ENCODE data around the gene FNIP2.

DNA sequence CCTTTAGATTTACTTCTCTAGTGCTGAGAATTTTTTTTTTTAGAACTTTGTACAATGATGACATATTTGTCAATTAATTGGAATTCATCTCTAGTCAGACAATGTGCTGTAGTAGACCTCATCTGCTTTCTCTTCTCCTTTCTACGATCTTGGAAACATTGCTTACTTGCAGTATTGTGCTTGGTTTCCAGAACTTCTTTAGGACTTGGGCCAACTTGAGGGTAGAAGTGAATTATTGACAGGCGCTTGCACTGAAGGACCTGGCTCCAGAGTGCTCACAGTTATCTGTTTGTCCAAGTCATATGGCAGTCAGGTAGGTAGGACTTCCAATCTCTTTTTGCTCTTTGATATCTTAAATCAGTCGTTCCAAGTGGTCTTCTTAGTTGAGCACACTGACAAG, 39.6 kb downstream of the FNIP2 start:
- TF ChIP-seq, protein P1, sequence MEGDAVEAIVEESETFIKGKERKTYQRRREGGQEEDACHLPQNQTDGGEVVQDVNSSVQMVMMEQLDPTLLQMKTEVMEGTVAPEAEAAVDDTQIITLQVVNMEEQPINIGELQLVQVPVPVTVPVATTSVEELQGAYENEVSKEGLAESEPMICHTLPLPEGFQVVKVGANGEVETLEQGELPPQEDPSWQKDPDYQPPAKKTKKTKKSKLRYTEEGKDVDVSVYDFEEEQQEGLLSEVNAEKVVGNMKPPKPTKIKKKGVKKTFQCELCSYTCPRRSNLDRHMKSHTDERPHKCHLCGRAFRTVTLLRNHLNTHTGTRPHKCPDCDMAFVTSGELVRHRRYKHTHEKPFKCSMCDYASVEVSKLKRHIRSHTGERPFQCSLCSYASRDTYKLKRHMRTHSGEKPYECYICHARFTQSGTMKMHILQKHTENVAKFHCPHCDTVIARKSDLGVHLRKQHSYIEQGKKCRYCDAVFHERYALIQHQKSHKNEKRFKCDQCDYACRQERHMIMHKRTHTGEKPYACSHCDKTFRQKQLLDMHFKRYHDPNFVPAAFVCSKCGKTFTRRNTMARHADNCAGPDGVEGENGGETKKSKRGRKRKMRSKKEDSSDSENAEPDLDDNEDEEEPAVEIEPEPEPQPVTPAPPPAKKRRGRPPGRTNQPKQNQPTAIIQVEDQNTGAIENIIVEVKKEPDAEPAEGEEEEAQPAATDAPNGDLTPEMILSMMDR (IDR thresholded peaks at IDR 0.05; ENCODE audit: borderline replicate concordance, extremely low read depth, low read length, poor library complexity, severe bottlenecking): no peak
- no peak for TF ChIP-seq EZH2 (IDR thresholded peaks at IDR 0.05; ENCODE audit: borderline replicate concordance, low read depth, low read length, severe bottlenecking)
